Prostate gland (tissue), 2 donors: ENCODE measurements around the gene DGKE.

Experiments used
- CTCF ChIP-seq, 4 experiments: fragments of 200-600 bp in 2 of 4; fragments of 450-650 bp in 2 of 4; sonication (generic) in 2 of 4; IDR thresholded peaks; 1 replicate in 3 of 4; 2 replicates in 1 of 4; pipeline ENCODE4 v1.5.1; 2016 to 2019; ENCODE audit warnings: antibody characterized with exemption in 4 of 4, mild to moderate bottlenecking in 2 of 4, moderate library complexity in 2 of 4
- POLR2A ChIP-seq: fragments of 450-650 bp; IDR thresholded peaks from one replicate; pipeline ENCODE4 v1.6.1; 2016; ENCODE audit warnings: antibody characterized with exemption, mild to moderate bottlenecking

- no peak for TF ChIP-seq CTCF (IDR thresholded peaks at IDR 0.05)
- no peak for TF ChIP-seq POLR2A
Observed at GRCh38 chr17:56896217-56896967, 62.4 kb downstream of the DGKE start.
